Measurements from ENCODE around the gene FRS3.

DNA sequence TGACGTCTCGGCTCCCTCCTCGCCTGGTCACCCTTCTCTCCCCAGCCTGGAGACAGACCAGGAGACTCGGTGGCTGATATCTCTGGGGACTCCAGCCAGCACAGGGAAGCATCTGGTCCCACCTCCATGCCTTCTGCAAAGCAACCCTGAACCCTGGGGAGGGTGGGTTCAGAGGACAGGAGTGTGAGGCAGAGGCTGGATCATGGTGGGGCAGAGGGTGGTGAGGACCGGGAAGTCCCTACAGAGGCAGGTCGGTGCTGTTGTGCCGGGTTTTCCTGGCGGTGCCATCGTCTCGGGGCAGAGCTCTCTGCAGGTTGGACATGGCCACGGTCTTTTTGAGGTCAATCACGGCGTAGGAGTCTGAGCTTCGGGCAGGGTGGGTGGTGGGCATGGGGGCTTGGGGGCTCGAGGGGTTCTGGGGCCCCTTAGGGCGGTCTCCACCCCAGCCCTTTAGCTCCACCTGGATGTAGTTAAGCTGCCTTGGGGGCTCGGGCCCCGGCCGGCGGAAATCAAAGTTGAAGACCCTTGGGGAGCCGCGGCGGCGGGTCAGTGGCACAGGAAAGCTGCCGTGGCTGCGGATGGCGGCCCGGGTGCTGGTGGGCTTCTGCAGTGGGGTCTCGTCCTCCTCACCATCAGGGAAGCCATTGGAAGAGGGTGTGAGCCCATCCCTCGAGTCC, 9.2 kb downstream of the FRS3 start:
- TF ChIP-seq REST (IDR thresholded peaks at IDR 0.05; ENCODE audit: unreplicated experiment) (no peak), CTCF (conservative IDR thresholded peaks at IDR 0.05; ENCODE audit: low read depth in 2 of 2) (no peak), POLR2AphosphoS5 (IDR thresholded peaks at IDR 0.05; ENCODE audit: low read depth) (no peak), CREB1 (CRISPR knock-in tag; IDR thresholded peaks at IDR 0.05; ENCODE audit: low read depth) (no peak), EZH2 (IDR thresholded peaks at IDR 0.05; ENCODE audit: low read depth, unreplicated experiment) (no peak), EZH2phosphoT487 (IDR thresholded peaks at IDR 0.05; ENCODE audit: unreplicated experiment) (no peak), ZNF114 (CRISPR knock-in tag; IDR thresholded peaks at IDR 0.05) (no peak), ZNF331 (CRISPR knock-in tag; IDR thresholded peaks at IDR 0.05; ENCODE audit: low read depth) (no peak), NANOG (IDR thresholded peaks at IDR 0.05; ENCODE audit: borderline replicate concordance) (no peak), JUNB (IDR thresholded peaks at IDR 0.05; ENCODE audit: unreplicated experiment) (no peak)
- TF ChIP-seq, protein P1, sequence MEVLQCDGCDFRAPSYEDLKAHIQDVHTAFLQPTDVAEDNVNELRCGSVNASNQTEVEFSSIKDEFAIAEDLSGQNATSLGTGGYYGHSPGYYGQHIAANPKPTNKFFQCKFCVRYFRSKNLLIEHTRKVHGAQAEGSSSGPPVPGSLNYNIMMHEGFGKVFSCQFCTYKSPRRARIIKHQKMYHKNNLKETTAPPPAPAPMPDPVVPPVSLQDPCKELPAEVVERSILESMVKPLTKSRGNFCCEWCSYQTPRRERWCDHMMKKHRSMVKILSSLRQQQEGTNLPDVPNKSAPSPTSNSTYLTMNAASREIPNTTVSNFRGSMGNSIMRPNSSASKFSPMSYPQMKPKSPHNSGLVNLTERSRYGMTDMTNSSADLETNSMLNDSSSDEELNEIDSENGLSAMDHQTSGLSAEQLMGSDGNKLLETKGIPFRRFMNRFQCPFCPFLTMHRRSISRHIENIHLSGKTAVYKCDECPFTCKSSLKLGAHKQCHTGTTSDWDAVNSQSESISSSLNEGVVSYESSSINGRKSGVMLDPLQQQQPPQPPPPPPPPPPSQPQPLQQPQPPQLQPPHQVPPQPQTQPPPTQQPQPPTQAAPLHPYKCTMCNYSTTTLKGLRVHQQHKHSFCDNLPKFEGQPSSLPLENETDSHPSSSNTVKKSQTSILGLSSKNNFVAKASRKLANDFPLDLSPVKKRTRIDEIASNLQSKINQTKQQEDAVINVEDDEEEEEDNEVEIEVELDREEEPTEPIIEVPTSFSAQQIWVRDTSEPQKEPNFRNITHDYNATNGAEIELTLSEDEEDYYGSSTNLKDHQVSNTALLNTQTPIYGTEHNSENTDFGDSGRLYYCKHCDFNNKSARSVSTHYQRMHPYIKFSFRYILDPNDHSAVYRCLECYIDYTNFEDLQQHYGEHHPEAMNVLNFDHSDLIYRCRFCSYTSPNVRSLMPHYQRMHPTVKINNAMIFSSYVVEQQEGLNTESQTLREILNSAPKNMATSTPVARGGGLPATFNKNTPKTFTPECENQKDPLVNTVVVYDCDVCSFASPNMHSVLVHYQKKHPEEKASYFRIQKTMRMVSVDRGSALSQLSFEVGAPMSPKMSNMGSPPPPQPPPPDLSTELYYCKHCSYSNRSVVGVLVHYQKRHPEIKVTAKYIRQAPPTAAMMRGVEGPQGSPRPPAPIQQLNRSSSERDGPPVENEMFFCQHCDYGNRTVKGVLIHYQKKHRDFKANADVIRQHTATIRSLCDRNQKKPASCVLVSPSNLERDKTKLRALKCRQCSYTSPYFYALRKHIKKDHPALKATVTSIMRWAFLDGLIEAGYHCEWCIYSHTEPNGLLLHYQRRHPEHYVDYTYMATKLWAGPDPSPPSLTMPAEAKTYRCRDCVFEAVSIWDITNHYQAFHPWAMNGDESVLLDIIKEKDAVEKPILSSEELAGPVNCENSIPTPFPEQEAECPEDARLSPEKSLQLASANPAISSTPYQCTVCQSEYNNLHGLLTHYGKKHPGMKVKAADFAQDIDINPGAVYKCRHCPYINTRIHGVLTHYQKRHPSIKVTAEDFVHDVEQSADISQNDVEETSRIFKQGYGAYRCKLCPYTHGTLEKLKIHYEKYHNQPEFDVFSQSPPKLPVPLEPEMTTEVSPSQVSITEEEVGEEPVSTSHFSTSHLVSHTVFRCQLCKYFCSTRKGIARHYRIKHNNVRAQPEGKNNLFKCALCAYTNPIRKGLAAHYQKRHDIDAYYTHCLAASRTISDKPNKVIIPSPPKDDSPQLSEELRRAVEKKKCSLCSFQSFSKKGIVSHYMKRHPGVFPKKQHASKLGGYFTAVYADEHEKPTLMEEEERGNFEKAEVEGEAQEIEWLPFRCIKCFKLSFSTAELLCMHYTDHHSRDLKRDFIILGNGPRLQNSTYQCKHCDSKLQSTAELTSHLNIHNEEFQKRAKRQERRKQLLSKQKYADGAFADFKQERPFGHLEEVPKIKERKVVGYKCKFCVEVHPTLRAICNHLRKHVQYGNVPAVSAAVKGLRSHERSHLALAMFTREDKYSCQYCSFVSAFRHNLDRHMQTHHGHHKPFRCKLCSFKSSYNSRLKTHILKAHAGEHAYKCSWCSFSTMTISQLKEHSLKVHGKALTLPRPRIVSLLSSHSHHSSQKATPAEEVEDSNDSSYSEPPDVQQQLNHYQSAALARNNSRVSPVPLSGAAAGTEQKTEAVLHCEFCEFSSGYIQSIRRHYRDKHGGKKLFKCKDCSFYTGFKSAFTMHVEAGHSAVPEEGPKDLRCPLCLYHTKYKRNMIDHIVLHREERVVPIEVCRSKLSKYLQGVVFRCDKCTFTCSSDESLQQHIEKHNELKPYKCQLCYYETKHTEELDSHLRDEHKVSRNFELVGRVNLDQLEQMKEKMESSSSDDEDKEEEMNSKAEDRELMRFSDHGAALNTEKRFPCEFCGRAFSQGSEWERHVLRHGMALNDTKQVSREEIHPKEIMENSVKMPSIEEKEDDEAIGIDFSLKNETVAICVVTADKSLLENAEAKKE (CRISPR knock-in tag; IDR thresholded peaks at IDR 0.05): no peak
- TF ChIP-seq, protein P2, sequence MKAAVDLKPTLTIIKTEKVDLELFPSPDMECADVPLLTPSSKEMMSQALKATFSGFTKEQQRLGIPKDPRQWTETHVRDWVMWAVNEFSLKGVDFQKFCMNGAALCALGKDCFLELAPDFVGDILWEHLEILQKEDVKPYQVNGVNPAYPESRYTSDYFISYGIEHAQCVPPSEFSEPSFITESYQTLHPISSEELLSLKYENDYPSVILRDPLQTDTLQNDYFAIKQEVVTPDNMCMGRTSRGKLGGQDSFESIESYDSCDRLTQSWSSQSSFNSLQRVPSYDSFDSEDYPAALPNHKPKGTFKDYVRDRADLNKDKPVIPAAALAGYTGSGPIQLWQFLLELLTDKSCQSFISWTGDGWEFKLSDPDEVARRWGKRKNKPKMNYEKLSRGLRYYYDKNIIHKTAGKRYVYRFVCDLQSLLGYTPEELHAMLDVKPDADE (IDR thresholded peaks at IDR 0.05): no peak

All from GM23338 (cell line).